ENCODE results near the gene SPATA32.

The SPATA32 gene

GRCh38 chr17:45283711-45284110, 21.8 kb upstream of the SPATA32 start:
- H3K9ac ChIP-seq (ENCODE audit: low read length), result no peak overlapping the region
- H3K79me2 ChIP-seq (ENCODE audit: control insufficient read depth, insufficient read depth, low read length, poor library complexity), result no peaks in the 10 kb centered on the region
- no peak overlapping the region for H3K14ac ChIP-seq (ENCODE audit: low read length)
- no CpG with 5 or more reads among the region's 10 CpGs for WGBS (ENCODE audit: extremely low coverage, insufficient coverage, insufficient read length)
- H3K23ac ChIP-seq (ENCODE audit: low read length), result no peak overlapping the region
- H3K18ac ChIP-seq (ENCODE audit: low read length), result no peak overlapping the region
- no peak overlapping the region for H2BK5ac ChIP-seq (ENCODE audit: low read depth, low read length, poor library complexity)
- no peak overlapping the region for H3K27ac ChIP-seq (ENCODE audit: low read depth, low read length)
- H2AFZ ChIP-seq (ENCODE audit: insufficient read depth, low read length, poor library complexity), result no peak overlapping the region
- H3K4me2 ChIP-seq (ENCODE audit: low read length), result no peak overlapping the region
- H4K91ac ChIP-seq (ENCODE audit: low read depth, low read length), result no peak overlapping the region
- no peaks in the 10 kb centered on the region for H3K4me1 ChIP-seq (ENCODE audit: control insufficient read depth in 1 of 2, insufficient read depth in 2 of 2, low read length in 2 of 2)
- no peak overlapping the region for H2BK12ac ChIP-seq (ENCODE audit: low read length)
- H4K8ac ChIP-seq (ENCODE audit: low read depth, low read length), result no peak overlapping the region
- H2BK120ac ChIP-seq (ENCODE audit: insufficient read depth, low read length, poor library complexity), result no peak overlapping the region
- no peak overlapping the region for H4K12ac ChIP-seq (ENCODE audit: low read depth, low read length)
- H3K36me3 ChIP-seq (ENCODE audit: control insufficient read depth in 1 of 2, insufficient read depth in 2 of 2, low read length in 2 of 2), result peaks cover 23 to 38% of the 10 kb centered on the region in 2 experiments
- H2AK5ac ChIP-seq (ENCODE audit: low read length), result no peak overlapping the region
- H3K9me3 ChIP-seq (ENCODE audit: insufficient read depth, low read depth, low read length), result no peaks in the 10 kb centered on the region
- H3K4me3 ChIP-seq (ENCODE audit: low read depth, low read length), result no peak overlapping the region
- DNase-seq, result no peak
- no peak overlapping the region for H3K4ac ChIP-seq (ENCODE audit: low read depth, low read length)
- H3K27me3 ChIP-seq (ENCODE audit: insufficient read depth, low read length), result no peaks in the 10 kb centered on the region
- no peaks in the 10 kb centered on the region for H3K79me1 ChIP-seq (ENCODE audit: low read length)

GRCh38 chr17:45282683-45283644, 21.1 kb upstream of the SPATA32 start:
- no peak overlapping the region for H2BK5ac ChIP-seq (ENCODE audit: low read depth, low read length, poor library complexity)
- no peak overlapping the region for H3K4ac ChIP-seq (ENCODE audit: low read depth, low read length)
- no peaks in the 10 kb centered on the region for H3K4me1 ChIP-seq (ENCODE audit: control insufficient read depth in 1 of 2, insufficient read depth in 2 of 2, low read length in 2 of 2)
- H3K36me3 ChIP-seq (ENCODE audit: control insufficient read depth in 1 of 2, insufficient read depth in 2 of 2, low read length in 2 of 2), result peaks cover 22 to 38% of the 10 kb centered on the region in 2 experiments
- H3K27me3 ChIP-seq (ENCODE audit: insufficient read depth, low read length), result no peaks in the 10 kb centered on the region
- no peak overlapping the region for H3K18ac ChIP-seq (ENCODE audit: low read length)
- WGBS (ENCODE audit: extremely low coverage, insufficient coverage, insufficient read length), result no CpG with 5 or more reads among the region's 21 CpGs
- H2BK120ac ChIP-seq (ENCODE audit: insufficient read depth, low read length, poor library complexity), result no peak overlapping the region
- no peak overlapping the region for H4K8ac ChIP-seq (ENCODE audit: low read depth, low read length)
- H2BK12ac ChIP-seq (ENCODE audit: low read length), result no peak overlapping the region
- no peaks in the 10 kb centered on the region for H3K79me2 ChIP-seq (ENCODE audit: control insufficient read depth, insufficient read depth, low read length, poor library complexity)
- H3K9me3 ChIP-seq (ENCODE audit: insufficient read depth, low read depth, low read length), result no peaks in the 10 kb centered on the region
- H4K12ac ChIP-seq (ENCODE audit: low read depth, low read length), result no peak overlapping the region
- H3K4me3 ChIP-seq (ENCODE audit: low read depth, low read length), result no peak overlapping the region
- no peak overlapping the region for H3K14ac ChIP-seq (ENCODE audit: low read length)
- no peak overlapping the region for H3K27ac ChIP-seq (ENCODE audit: low read depth, low read length)
- no peak overlapping the region for H2AFZ ChIP-seq (ENCODE audit: insufficient read depth, low read length, poor library complexity)
- no peak overlapping the region for H3K23ac ChIP-seq (ENCODE audit: low read length)
- no peak overlapping the region for H2AK5ac ChIP-seq (ENCODE audit: low read length)
- no peak overlapping the region for H4K91ac ChIP-seq (ENCODE audit: low read depth, low read length)
- no peak overlapping the region for H3K9ac ChIP-seq (ENCODE audit: low read length)
- no peak overlapping the region for H3K4me2 ChIP-seq (ENCODE audit: low read length)
- DNase-seq, result peak; percentile 32 to 41
- no peaks in the 10 kb centered on the region for H3K79me1 ChIP-seq (ENCODE audit: low read length)

- Histone ChIP-seq H3K23ac (ENCODE audit: low read length) (no peak overlapping the region), H4K8ac (ENCODE audit: low read depth, low read length) (no peak overlapping the region), H3K27me3 (ENCODE audit: insufficient read depth, low read length) (no peaks in the 10 kb centered on the region), H3K14ac (ENCODE audit: low read length) (no peak overlapping the region), H4K91ac (ENCODE audit: low read depth, low read length) (no peak overlapping the region), H2AK5ac (ENCODE audit: low read length) (no peak overlapping the region), H3K4ac (ENCODE audit: low read depth, low read length) (no peak overlapping the region), H2BK12ac (ENCODE audit: low read length) (no peak overlapping the region), H2BK5ac (ENCODE audit: low read depth, low read length, poor library complexity) (no peak overlapping the region), H3K79me2 (ENCODE audit: control insufficient read depth, insufficient read depth, low read length, poor library complexity) (no peaks in the 10 kb centered on the region), H3K4me1 (ENCODE audit: control insufficient read depth in 1 of 2, insufficient read depth in 2 of 2, low read length in 2 of 2) (no peaks in the 10 kb centered on the region), H3K79me1 (ENCODE audit: low read length) (no peaks in the 10 kb centered on the region), H3K9me3 (ENCODE audit: insufficient read depth, low read depth, low read length) (no peaks in the 10 kb centered on the region), H3K18ac (ENCODE audit: low read length) (no peak overlapping the region), H2AFZ (ENCODE audit: insufficient read depth, low read length, poor library complexity) (no peak overlapping the region), H3K27ac (ENCODE audit: low read depth, low read length) (no peak overlapping the region), H4K12ac (ENCODE audit: low read depth, low read length) (no peak overlapping the region), H3K9ac (ENCODE audit: low read length) (no peak overlapping the region), H3K36me3 (ENCODE audit: control insufficient read depth in 1 of 2, insufficient read depth in 2 of 2, low read length in 2 of 2) (peaks cover 17 to 22% of the 10 kb centered on the region in 2 experiments), H3K4me3 (ENCODE audit: low read depth, low read length) (no peak overlapping the region), H3K4me2 (ENCODE audit: low read length) (no peak overlapping the region), H2BK120ac (ENCODE audit: insufficient read depth, low read length, poor library complexity) (no peak overlapping the region)
- DNase-seq, result no peak
- WGBS (ENCODE audit: extremely low coverage, insufficient coverage, insufficient read length), result no CpG with 5 or more reads among the region's 3 CpGs
Measured at GRCh38 chr17:45279898-45280297, 18.0 kb upstream of the SPATA32 start.

- no peaks in the 10 kb centered on the region for H3K79me2 ChIP-seq (ENCODE audit: control insufficient read depth, insufficient read depth, low read length, poor library complexity)
- no peak overlapping the region for H2BK12ac ChIP-seq (ENCODE audit: low read length)
- H4K8ac ChIP-seq (ENCODE audit: low read depth, low read length), result no peak overlapping the region
- H3K23ac ChIP-seq (ENCODE audit: low read length), result no peak overlapping the region
- H3K9ac ChIP-seq (ENCODE audit: low read length), result no peak overlapping the region
- no peaks in the 10 kb centered on the region for H3K4me1 ChIP-seq (ENCODE audit: control insufficient read depth in 1 of 2, insufficient read depth in 2 of 2, low read length in 2 of 2)
- no peak overlapping the region for H2AK5ac ChIP-seq (ENCODE audit: low read length)
- no peak overlapping the region for H2BK120ac ChIP-seq (ENCODE audit: insufficient read depth, low read length, poor library complexity)
- H2AFZ ChIP-seq (ENCODE audit: insufficient read depth, low read length, poor library complexity), result no peak overlapping the region
- H3K14ac ChIP-seq (ENCODE audit: low read length), result no peak overlapping the region
- no peak overlapping the region for H4K91ac ChIP-seq (ENCODE audit: low read depth, low read length)
- no CpG with 5 or more reads among the region's 7 CpGs for WGBS (ENCODE audit: extremely low coverage, insufficient coverage, insufficient read length)
- H3K18ac ChIP-seq (ENCODE audit: low read length), result no peak overlapping the region
- no peaks in the 10 kb centered on the region for H3K79me1 ChIP-seq (ENCODE audit: low read length)
- H3K9me3 ChIP-seq (ENCODE audit: insufficient read depth, low read depth, low read length), result no peaks in the 10 kb centered on the region
- H3K27ac ChIP-seq (ENCODE audit: low read depth, low read length), result no peak overlapping the region
- no peak overlapping the region for H4K12ac ChIP-seq (ENCODE audit: low read depth, low read length)
- no peak for DNase-seq
- peaks cover 1 to 20% of the 10 kb centered on the region in 2 experiments for H3K36me3 ChIP-seq (ENCODE audit: control insufficient read depth in 1 of 2, insufficient read depth in 2 of 2, low read length in 2 of 2)
- H3K27me3 ChIP-seq (ENCODE audit: insufficient read depth, low read length), result no peaks in the 10 kb centered on the region
- H3K4ac ChIP-seq (ENCODE audit: low read depth, low read length), result no peak overlapping the region
- H3K4me3 ChIP-seq (ENCODE audit: low read depth, low read length), result no peak overlapping the region
- no peak overlapping the region for H3K4me2 ChIP-seq (ENCODE audit: low read length)
- H2BK5ac ChIP-seq (ENCODE audit: low read depth, low read length, poor library complexity), result no peak overlapping the region
Measured at GRCh38 chr17:45277992-45278391, 16.1 kb upstream of the SPATA32 start.

Measured in trophoblast cell (in vitro differentiated cells and primary cell).